Measurements from ENCODE around the gene IFITM5. TPM values are rescaled to one million over a fixed set of nuclear protein-coding genes. Genes with fewer than 3 reads are reported as not detected.

IFITM5 gene
- total RNA-seq, 1 donor from 2014 or later, result not detected

DNA sequence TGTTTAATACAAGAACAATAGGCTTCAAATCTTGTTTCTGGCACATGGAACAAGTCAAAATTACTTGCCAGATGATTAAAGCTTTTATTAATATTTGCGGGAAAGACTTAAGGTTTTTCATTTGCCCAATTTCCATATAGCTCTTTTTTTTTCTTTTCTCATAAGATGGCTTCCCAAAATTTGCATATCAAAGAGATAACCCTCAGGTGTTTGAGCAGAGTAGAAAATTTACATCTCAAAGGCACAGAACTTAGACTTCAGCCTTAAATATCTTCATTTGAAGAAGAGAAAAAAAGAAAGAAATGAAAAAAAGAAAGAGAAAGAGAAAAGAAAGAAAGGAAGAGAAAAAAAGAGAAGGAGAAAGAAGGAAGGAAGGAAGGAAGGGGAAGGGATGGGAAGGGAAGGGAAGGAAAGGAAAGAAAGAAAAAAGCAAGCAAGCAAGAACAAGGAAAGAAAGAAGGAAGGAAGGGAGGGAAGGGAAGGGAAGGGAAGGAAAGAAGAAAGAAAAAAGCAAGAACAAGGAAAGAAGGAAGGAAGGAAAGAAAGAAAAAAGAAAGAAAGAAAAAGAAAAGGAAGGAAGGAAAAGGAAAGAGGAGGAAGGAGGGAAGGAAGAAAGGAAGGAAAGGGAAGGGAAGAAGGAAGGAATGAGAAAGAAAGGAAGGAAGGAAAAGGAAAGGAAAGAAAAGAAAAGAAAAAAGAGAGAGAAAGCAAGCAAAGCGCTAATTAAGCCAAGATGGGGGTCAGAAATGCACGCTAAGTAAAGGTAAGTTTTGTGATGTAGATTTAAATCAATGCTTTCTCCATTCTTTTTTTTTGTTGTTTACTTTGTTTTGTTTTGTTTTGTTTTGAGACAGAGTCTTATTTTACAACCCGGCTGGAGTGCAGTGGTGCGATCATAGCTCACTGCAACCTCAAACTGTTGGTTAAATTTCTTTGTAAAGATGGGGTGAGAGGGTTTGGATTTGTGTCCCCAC is 41.5 kb upstream of the IFITM5 start:
- Mint-ChIP-seq H3K36me3 (ENCODE audit: unreplicated experiment) (no peaks in the 10 kb centered on the region), H3K4me1 (ENCODE audit: low read depth, unreplicated experiment) (peaks cover 2% of the 10 kb centered on the region), H3K9me3 (ENCODE audit: unreplicated experiment) (no peaks in the 10 kb centered on the region), H3K27me3 (ENCODE audit: unreplicated experiment) (peaks cover 1% of the 10 kb centered on the region), H3K4me3 (ENCODE audit: unreplicated experiment) (no peak overlapping the region), H3K27ac (ENCODE audit: unreplicated experiment) (no peak overlapping the region)
- DNase-seq, result no peak
- TF ChIP-seq CTCF (IDR thresholded peaks at IDR 0.05; ENCODE audit: partially characterized antibody, unreplicated experiment), result no peak

DNA sequence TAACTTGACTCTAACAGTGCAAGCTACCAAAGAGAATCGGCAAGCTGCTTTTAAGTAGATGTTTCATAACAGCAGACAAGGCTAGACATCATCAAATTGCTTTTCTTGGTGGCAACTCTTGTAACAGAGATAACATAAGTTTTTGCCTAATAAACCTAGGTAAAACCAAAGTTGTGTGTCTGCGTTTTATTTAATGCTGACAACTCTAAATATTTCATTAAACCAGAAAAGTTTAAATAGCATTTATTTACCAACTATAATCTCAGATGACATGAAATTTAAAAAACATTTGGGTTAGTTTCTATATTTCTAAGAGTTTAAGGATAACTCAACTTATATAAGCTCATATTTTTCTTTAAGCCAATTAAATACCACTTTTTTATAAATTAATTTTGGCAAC is 40.6 kb upstream of the IFITM5 start:
- no peaks in the 10 kb centered on the region for H3K36me3 Mint-ChIP-seq (ENCODE audit: unreplicated experiment)
- peaks cover 2% of the 10 kb centered on the region for H3K4me1 Mint-ChIP-seq (ENCODE audit: low read depth, unreplicated experiment)
- peaks cover 1% of the 10 kb centered on the region for H3K27me3 Mint-ChIP-seq (ENCODE audit: unreplicated experiment)
- H3K9me3 Mint-ChIP-seq (ENCODE audit: unreplicated experiment), result no peaks in the 10 kb centered on the region
- H3K27ac Mint-ChIP-seq (ENCODE audit: unreplicated experiment), result no peak overlapping the region
- no peak for TF ChIP-seq CTCF (IDR thresholded peaks at IDR 0.05; ENCODE audit: partially characterized antibody, unreplicated experiment)
- no peak for DNase-seq
- H3K4me3 Mint-ChIP-seq (ENCODE audit: unreplicated experiment), result no peak overlapping the region

DNA sequence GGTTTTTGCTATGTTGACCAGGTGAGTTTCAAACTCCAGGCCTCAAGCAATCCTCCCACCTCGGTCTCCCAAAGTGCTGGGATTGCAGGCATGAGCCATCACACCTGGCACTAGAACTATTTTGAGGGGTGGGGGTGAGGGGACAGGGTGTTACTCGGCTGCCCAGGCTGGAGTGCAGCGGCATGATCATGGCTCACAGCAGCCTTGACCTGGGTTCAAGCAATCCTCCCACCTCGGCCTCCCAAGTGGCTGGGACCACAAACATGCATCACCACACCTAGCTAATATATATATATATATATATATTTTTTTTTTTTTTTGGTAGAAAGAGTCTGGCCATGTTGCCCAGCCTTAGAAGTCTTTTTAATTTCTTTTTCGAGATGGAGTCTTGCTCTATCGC is 38.4 kb upstream of the IFITM5 start:
- Mint-ChIP-seq H3K36me3 (ENCODE audit: unreplicated experiment) (no peaks in the 10 kb centered on the region), H3K27me3 (ENCODE audit: unreplicated experiment) (peaks cover 3% of the 10 kb centered on the region), H3K27ac (ENCODE audit: unreplicated experiment) (no peak overlapping the region), H3K4me1 (ENCODE audit: low read depth, unreplicated experiment) (peaks cover 7% of the 10 kb centered on the region), H3K4me3 (ENCODE audit: unreplicated experiment) (no peak overlapping the region), H3K9me3 (ENCODE audit: unreplicated experiment) (peaks cover 1% of the 10 kb centered on the region)
- no peak for TF ChIP-seq CTCF (IDR thresholded peaks at IDR 0.05; ENCODE audit: partially characterized antibody, unreplicated experiment)
- DNase-seq, result no peak

GRCh38 chr11:336659-337198 is 37.4 kb upstream of the IFITM5 start:
- no peaks in the 10 kb centered on the region for H3K36me3 Mint-ChIP-seq (ENCODE audit: unreplicated experiment)
- H3K27ac Mint-ChIP-seq (ENCODE audit: unreplicated experiment), result no peak overlapping the region
- peaks cover 3% of the 10 kb centered on the region for H3K27me3 Mint-ChIP-seq (ENCODE audit: unreplicated experiment)
- H3K9me3 Mint-ChIP-seq (ENCODE audit: unreplicated experiment), result peaks cover 3% of the 10 kb centered on the region
- DNase-seq, result no peak
- H3K4me1 Mint-ChIP-seq (ENCODE audit: low read depth, unreplicated experiment), result peaks cover 7% of the 10 kb centered on the region
- H3K4me3 Mint-ChIP-seq (ENCODE audit: unreplicated experiment), result no peak overlapping the region
- no peak for TF ChIP-seq CTCF (IDR thresholded peaks at IDR 0.05; ENCODE audit: partially characterized antibody, unreplicated experiment)
